HG02943 (cell line): ENCODE measurements around the gene ADGRB2.

Experiments used
- ATAC-seq: cut with Tn5 transposase; IDR thresholded peaks from one replicate; pipeline ENCODE4 v1.9.1; 2021; ENCODE audit warnings: mild to moderate bottlenecking, low read depth, moderate library complexity; ENCODE audit not compliant: unreplicated experiment

ADGRB2 gene

GRCh38 chr1:31765041-31765467, 914 bp upstream of the ADGRB2 start:
- ATAC-seq = no peak

- ATAC-seq = no peak
These were observed 349 bp downstream of the ADGRB2 start for GRCh38 chr1:31763671-31764311.

- ATAC-seq = no peak
These were observed 1.1 kb downstream of the ADGRB2 start for GRCh38 chr1:31762726-31763670.

GRCh38 chr1:31762323-31762722, 1.8 kb downstream of the ADGRB2 start:
- no peak for ATAC-seq

GRCh38 chr1:31761883-31762282, 2.3 kb downstream of the ADGRB2 start:
- no peak for ATAC-seq

GRCh38 chr1:31760471-31761470, 3.4 kb downstream of the ADGRB2 start:
- no peak for ATAC-seq

GRCh38 chr1:31759298-31760023, 4.7 kb downstream of the ADGRB2 start:
- ATAC-seq = no peak

GRCh38 chr1:31758823-31759222, 5.3 kb downstream of the ADGRB2 start:
- no peak for ATAC-seq

- ATAC-seq = no peak
These were observed 6.2 kb downstream of the ADGRB2 start for GRCh38 chr1:31757989-31758388.

- no peak for ATAC-seq
These were observed 6.9 kb downstream of the ADGRB2 start for GRCh38 chr1:31757204-31757679.

GRCh38 chr1:31756578-31756977, 7.6 kb downstream of the ADGRB2 start:
- no peak for ATAC-seq

- no peak for ATAC-seq
These were observed 8.2 kb downstream of the ADGRB2 start for GRCh38 chr1:31755850-31756492.

GRCh38 chr1:31755197-31755611, 8.9 kb downstream of the ADGRB2 start:
- no peak for ATAC-seq

- no peak for ATAC-seq
These were observed 9.7 kb downstream of the ADGRB2 start for GRCh38 chr1:31754397-31754796.

GRCh38 chr1:31753707-31754349, 10.3 kb downstream of the ADGRB2 start:
- ATAC-seq = no peak

- no peak for ATAC-seq
These were observed 11.1 kb downstream of the ADGRB2 start for GRCh38 chr1:31752952-31753475.

GRCh38 chr1:31752258-31752657, 11.9 kb downstream of the ADGRB2 start:
- ATAC-seq = no peak

GRCh38 chr1:31751822-31752241, 12.3 kb downstream of the ADGRB2 start:
- no peak for ATAC-seq
